Measurements from ENCODE around the gene RAET1G. TPM values are rescaled to one million over a fixed set of nuclear protein-coding genes. Genes with fewer than 3 reads are reported as not detected.

The RAET1G gene
- total RNA-seq, 6 donors from 2014 or later: 0.37 to 2.1 (median 0.75) TPM; not detected in 2

GRCh38 chr6:149925974-149926777 is 3.3 kb upstream of the RAET1G start:
- Histone ChIP-seq H3K36me3 (no peaks in the 10 kb centered on the region), H3K9me3 (no peaks in the 10 kb centered on the region), H3K4me3 (peak overlapping the region; percentile 22 to 61 (median 49)), H3K27ac (peak overlapping the region; percentile 60 to 83 (median 79)), H3K4me1 (peaks cover 22 to 38% (median 29%) of the 10 kb centered on the region in 4 donors), H3K27me3 (peaks cover 0 to 6% (median 3%) of the 10 kb centered on the region in 4 donors)
- 3% methylated on average over 28 to 31 of the region's 31 CpGs for WGBS, 2 donors
- TF ChIP-seq EP300 (IDR thresholded peaks at IDR 0.05) (no peak), CTCF (IDR thresholded peaks at IDR 0.05) (peak; percentile 91 to 96 (median 95))
- DNase-seq (peak in 1 of 2 donors; percentile 91), ATAC-seq (ENCODE audit: low FRiP score in 2 of 2) (peak; percentile 92 to 94)

GRCh38 chr6:149925253-149925973 is 2.5 kb upstream of the RAET1G start:
- Histone ChIP-seq H3K4me3 (peak overlapping the region; percentile 22 to 61 (median 49)), H3K27me3 (peaks cover 0 to 6% (median 3%) of the 10 kb centered on the region in 4 donors), H3K9me3 (no peaks in the 10 kb centered on the region), H3K4me1 (peaks cover 22 to 38% (median 29%) of the 10 kb centered on the region in 4 donors), H3K27ac (peak overlapping the region; percentile 60 to 83 (median 79)), H3K36me3 (no peaks in the 10 kb centered on the region)
- 9 to 19% methylated on average over 13 to 21 of the region's 34 CpGs for whole genome bisulfite sequencing, 2 donors
- peak; percentile 48 to 51 for ATAC-seq (ENCODE audit: low FRiP score in 2 of 2)
- TF ChIP-seq POLR2AphosphoS5 (IDR thresholded peaks at IDR 0.05) (no peak), POLR2A (IDR thresholded peaks at IDR 0.05) (no peak), EP300 (IDR thresholded peaks at IDR 0.05) (no peak), CTCF (IDR thresholded peaks at IDR 0.05) (no peak)
- peak; percentile 31 to 85 for DNase-seq

- DNase-seq: peak in 1 of 2 donors; percentile 14
- H3K36me3 ChIP-seq: no peaks in the 10 kb centered on the region
- H3K27me3 ChIP-seq: peaks cover 0 to 6% (median 1%) of the 10 kb centered on the region in 4 donors
These were observed 2.0 kb upstream of the RAET1G start for GRCh38 chr6:149924933-149925252.

GRCh38 chr6:149924206-149924932 is 1.4 kb upstream of the RAET1G start:
- no peak overlapping the region for H3K4me3 ChIP-seq
- H3K27ac ChIP-seq: peak overlapping the region in 2 of 4 donors; percentile 82 to 83
- ATAC-seq (ENCODE audit: low FRiP score in 2 of 2) (no peak), DNase-seq (no peak)
- peaks cover 0 to 6% (median 1%) of the 10 kb centered on the region in 4 donors for H3K27me3 ChIP-seq
- H3K9me3 ChIP-seq: no peaks in the 10 kb centered on the region
- H3K36me3 ChIP-seq: no peaks in the 10 kb centered on the region
- 85 to 88% methylated on average over 9 of the region's 9 CpGs for WGBS, 2 donors
- TF ChIP-seq POLR2A (IDR thresholded peaks at IDR 0.05) (no peak), CTCF (IDR thresholded peaks at IDR 0.05) (no peak), EP300 (IDR thresholded peaks at IDR 0.05) (no peak), POLR2AphosphoS5 (IDR thresholded peaks at IDR 0.05) (no peak)
- H3K4me1 ChIP-seq: peaks cover 22 to 38% (median 29%) of the 10 kb centered on the region in 4 donors

More at GRCh38 chr6:149924933-149925252, 2.0 kb upstream of the RAET1G start:
- H3K9me3 ChIP-seq: no peaks in the 10 kb centered on the region
- H3K27ac ChIP-seq: peak overlapping the region in 2 of 4 donors; percentile 82 to 83
- ATAC-seq (ENCODE audit: low FRiP score in 2 of 2): peak in 1 of 2 donors; percentile 1
- WGBS, 2 donors: 71 to 76% methylated on average over 4 of the region's 4 CpGs
- peaks cover 22 to 38% (median 29%) of the 10 kb centered on the region in 4 donors for H3K4me1 ChIP-seq
- TF ChIP-seq POLR2A (IDR thresholded peaks at IDR 0.05) (no peak), CTCF (IDR thresholded peaks at IDR 0.05) (no peak), EP300 (IDR thresholded peaks at IDR 0.05) (no peak), POLR2AphosphoS5 (IDR thresholded peaks at IDR 0.05) (no peak)
- H3K4me3 ChIP-seq: no peak overlapping the region

Measured in upper lobe of left lung (tissue), 6 donors.